HG03354 (cell line): ENCODE measurements around the gene ANKRD33.

ENCODE experiments used
- ATAC-seq: cut with Tn5 transposase; IDR thresholded peaks from one replicate; pipeline ENCODE4 v1.9.1; 2021; ENCODE audit warnings: mild to moderate bottlenecking; ENCODE audit not compliant: unreplicated experiment, poor library complexity, severe bottlenecking

ANKRD33 gene

GRCh38 chr12:51855586-51856428 is 32.1 kb upstream of the ANKRD33 start:
- ATAC-seq, result no peak

GRCh38 chr12:51860986-51861385 is 26.9 kb upstream of the ANKRD33 start:
- ATAC-seq, result no peak

GRCh38 chr12:51862947-51863346 is 25.0 kb upstream of the ANKRD33 start:
- ATAC-seq, result no peak

DNA sequence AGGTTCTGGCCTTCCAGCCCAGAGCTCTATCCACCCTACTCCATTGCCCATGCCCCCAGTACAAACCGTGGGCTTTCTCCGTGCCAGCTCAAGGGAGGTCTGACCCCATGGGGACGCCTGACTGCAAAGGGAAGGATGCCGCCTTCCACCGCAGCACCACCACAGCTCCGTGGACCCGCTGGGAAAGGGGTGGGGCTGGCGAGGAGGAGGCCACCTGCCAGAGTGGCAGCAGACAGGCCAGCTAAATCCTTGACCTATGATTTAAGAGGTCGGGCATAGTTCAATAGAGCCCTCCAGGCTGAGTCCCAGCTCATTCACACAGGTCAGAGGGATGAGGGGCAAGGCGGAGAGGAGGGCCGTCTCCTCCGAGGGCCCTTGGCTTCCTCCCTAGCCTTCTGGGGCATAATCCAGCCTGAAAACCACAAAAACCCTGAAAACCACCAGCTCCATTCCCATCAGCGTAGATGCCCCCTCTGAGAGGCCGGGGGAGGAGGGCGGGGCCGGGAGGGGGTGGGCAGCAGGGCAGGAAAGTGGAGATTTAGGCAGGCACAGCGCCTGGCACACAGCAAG is 24.5 kb upstream of the ANKRD33 start:
- no peak for ATAC-seq

DNA sequence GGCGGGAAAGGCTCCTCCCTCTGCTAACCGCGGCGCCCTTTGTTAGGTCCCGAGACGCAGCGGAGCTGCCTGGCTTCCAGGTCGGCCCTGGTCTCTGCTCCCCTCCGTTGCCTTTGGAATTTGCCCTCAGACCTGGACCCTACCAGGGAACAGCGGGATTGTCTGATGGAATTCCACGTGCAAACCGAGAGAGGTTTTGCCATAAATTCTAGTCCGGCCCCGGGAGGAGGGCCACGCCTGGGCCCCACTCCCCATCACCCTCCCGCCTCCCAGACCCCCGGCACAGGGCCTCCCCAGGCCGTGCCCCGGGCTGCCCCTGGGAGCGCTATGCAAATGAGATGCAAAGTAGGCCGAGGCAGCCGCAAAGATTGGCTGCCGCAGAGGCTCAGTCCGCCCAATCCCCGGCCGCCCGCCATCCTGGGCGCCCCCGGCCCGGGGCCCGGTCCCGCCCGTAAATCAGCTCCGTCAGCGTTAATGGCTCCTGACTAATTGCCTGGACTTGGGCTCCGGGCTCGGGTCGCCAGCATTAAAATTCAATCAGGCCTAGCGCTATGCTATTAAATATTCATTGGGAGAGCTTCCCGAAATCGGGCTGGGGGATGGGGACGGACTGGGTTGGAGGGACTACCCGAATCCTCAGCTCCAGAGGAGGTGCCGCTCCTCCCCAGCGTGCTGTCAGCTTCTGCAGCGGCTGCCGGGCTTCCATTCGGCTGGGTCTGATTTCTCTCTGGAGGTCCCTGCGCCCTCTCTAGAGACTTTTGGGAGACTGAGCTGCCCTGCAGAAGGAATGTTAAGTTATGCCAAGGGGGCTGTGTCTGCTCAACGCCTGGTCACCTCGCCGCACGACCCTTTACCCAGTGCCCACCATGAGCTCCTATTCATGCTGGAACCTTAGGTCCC is 23.7 kb upstream of the ANKRD33 start:
- ATAC-seq, result no peak

GRCh38 chr12:51864833-51865670 is 22.9 kb upstream of the ANKRD33 start:
- ATAC-seq, result no peak

DNA sequence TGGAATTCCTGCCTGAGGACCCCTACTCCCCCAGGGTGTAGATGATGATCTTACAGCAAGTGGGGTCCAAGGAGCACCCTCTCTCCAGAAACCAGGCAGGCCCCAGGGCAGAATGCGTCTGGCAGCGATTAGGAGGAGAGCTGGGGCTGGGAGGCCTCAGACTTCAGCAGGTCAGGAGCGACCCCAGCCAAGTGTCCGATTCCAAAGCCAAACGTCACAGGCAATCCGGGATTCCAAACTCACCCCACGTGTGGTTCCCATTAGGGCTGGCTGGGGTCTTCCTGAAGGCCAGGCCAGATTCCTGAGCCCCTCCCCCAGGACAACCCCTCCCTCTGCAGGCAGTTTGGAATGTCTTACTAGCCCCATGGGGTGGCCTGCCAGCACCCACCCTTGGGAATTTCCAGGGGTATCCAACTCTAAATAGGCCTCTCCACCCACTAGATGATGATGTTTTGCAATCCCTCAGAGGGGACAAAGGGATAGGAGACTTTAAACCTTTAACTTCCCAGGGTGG is 22.1 kb upstream of the ANKRD33 start:
- ATAC-seq, result no peak

GRCh38 chr12:51866324-51866723 is 21.6 kb upstream of the ANKRD33 start:
- no peak for ATAC-seq

DNA sequence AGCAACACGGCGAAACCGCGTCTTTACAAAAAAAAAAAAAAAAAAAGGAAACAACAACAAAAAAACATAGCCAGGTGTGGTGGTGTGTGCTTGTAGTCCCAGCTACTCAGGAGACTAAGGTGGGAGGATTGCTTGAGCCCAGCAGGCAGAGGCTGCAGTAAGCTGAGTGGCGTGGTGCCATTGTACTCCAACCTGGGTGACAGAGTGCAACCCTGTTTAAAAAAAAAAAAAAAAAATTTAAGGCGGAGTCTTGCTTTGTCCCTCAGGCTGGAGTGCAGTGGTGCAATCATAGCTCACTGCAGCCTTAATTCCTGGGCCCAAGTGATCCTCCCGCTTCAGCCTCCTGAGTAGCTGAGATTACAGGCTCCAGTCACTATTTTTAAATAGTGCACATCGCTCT is 21.1 kb upstream of the ANKRD33 start:
- ATAC-seq, result no peak

GRCh38 chr12:51867371-51867770 is 20.5 kb upstream of the ANKRD33 start:
- no peak for ATAC-seq

DNA sequence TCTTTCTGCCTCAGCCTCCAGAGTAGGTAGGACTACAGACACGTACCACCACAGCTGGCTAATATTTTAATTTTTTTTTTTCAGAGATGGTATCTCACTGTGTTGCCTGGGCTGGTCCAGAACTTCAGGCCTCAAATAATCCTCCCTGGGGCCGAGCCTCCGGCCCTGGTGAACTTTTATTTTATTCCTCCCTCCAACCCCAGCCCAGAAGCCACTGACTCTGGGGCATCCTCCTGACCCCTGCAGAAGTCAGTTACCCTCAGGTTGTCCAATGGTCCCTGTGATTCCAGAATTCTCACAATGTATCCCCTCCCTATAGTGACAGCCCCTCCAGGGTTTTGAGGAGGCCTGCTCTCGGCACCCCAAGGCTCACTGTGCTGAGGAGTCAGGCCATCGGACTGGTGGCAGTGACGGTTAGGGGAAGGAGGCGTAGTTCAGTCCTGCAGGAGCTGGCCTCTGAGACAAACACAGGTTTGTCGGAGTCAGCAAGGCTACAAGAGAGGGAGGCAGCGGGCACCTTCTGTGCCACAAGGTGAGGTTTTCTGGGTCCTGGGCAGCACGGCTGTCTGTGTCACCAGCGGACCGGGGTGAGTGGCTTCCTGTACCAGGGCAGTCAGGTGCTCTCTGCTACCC is 20.0 kb upstream of the ANKRD33 start:
- ATAC-seq, result no peak

GRCh38 chr12:51868821-51869495 is 18.9 kb upstream of the ANKRD33 start:
- ATAC-seq, result no peak

DNA sequence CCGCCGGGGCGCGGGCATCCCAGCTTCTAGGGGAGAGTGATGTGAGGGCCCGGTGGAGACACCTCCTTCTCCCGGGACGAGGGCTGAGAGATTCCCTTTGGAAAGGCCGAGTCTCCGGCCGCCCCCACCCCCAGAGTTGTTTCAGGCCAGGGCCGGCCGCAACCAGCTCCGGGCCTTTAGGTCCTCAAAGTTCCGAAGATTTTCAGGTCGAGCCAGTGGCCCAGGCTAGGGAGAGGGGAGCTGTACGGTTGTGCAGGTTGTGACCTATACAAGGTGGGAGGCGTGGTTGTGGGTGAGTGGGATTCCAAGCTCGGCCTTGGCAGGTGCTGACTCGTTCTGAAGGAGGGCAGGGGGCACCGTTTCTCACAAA is 18.4 kb upstream of the ANKRD33 start:
- ATAC-seq, result no peak

GRCh38 chr12:51869931-51870330 is 18.0 kb upstream of the ANKRD33 start:
- no peak for ATAC-seq

GRCh38 chr12:51870504-51870903 is 17.4 kb upstream of the ANKRD33 start:
- no peak for ATAC-seq

DNA sequence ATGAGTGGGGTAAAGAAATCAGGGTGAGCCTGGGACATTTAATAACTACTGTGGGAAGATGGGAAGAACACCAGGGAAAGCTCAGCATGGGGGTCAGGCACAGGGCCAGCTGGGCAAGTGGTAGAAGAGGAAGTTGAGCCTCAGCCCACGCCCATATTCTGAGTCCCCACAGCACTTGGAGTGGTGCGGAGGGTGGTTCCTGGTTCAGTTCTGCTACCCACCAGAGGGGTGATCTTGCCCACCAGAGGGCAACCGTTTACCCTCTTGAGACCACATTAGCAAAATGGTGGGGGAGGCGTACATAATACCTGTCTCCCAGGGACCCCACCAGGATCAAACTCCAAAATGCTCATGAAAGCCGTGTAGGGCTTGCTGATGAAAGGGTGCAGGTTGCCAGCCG is 16.8 kb upstream of the ANKRD33 start:
- ATAC-seq, result no peak

GRCh38 chr12:51871918-51872688 is 15.8 kb upstream of the ANKRD33 start:
- ATAC-seq, result no peak

- ATAC-seq, result no peak
Measured at GRCh38 chr12:51872689-51872981, 15.3 kb upstream of the ANKRD33 start.
